LNCAP (cell line): ENCODE measurements around the gene IL17A.

ENCODE experiments used
- TF ChIP-seq, protein P1 (sequence below): fragments of 450-650 bp; IDR thresholded peaks from 2 replicates; pipeline ENCODE4 v1.5.1; 2017; ENCODE audit warnings: mild to moderate bottlenecking

Gene IL17A

DNA sequence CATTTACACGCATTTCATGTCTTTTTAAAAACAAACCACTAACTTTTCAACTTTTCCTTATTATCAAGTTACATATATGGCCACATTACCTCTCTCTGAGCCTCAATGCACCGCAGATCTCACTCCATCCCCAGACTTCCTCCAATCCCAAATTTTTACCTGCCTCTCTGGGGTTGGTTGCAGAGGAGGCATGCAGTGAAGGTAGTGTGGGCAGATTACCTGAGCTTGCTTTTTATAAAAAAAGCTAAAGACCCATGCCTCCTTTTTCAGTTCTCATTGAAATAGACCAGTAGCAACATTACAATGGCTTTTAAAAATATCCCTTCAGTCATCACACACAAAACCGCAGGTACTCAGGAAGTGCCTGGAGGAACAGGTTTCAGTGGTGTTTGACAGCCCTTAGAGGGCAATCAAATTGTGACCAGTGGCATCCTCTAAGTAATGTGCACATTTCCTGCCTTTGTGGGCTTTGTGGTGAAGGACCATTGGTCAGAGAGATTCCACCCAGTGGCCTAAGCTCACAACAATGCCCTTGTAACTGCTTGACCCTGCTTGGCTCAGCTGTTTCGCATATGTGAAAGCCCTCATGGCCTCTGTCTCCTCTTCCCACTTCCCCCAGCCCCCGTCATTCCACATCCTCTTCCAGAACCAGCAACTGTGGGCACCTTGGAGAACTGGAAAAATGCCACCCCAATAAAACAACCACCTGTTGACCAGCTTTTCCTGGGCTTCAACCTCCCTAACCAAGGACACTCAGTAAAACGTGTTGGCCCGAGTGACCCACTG lies 30.2 kb upstream of the IL17A start:
- TF ChIP-seq, protein P1, sequence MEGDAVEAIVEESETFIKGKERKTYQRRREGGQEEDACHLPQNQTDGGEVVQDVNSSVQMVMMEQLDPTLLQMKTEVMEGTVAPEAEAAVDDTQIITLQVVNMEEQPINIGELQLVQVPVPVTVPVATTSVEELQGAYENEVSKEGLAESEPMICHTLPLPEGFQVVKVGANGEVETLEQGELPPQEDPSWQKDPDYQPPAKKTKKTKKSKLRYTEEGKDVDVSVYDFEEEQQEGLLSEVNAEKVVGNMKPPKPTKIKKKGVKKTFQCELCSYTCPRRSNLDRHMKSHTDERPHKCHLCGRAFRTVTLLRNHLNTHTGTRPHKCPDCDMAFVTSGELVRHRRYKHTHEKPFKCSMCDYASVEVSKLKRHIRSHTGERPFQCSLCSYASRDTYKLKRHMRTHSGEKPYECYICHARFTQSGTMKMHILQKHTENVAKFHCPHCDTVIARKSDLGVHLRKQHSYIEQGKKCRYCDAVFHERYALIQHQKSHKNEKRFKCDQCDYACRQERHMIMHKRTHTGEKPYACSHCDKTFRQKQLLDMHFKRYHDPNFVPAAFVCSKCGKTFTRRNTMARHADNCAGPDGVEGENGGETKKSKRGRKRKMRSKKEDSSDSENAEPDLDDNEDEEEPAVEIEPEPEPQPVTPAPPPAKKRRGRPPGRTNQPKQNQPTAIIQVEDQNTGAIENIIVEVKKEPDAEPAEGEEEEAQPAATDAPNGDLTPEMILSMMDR = no peak

- TF ChIP-seq, protein P1 = no peak
Measured at GRCh38 chr6:52157301-52157941, 28.8 kb upstream of the IL17A start.

- TF ChIP-seq, protein P1 = no peak
Measured at GRCh38 chr6:52160472-52161104, 25.6 kb upstream of the IL17A start.

DNA sequence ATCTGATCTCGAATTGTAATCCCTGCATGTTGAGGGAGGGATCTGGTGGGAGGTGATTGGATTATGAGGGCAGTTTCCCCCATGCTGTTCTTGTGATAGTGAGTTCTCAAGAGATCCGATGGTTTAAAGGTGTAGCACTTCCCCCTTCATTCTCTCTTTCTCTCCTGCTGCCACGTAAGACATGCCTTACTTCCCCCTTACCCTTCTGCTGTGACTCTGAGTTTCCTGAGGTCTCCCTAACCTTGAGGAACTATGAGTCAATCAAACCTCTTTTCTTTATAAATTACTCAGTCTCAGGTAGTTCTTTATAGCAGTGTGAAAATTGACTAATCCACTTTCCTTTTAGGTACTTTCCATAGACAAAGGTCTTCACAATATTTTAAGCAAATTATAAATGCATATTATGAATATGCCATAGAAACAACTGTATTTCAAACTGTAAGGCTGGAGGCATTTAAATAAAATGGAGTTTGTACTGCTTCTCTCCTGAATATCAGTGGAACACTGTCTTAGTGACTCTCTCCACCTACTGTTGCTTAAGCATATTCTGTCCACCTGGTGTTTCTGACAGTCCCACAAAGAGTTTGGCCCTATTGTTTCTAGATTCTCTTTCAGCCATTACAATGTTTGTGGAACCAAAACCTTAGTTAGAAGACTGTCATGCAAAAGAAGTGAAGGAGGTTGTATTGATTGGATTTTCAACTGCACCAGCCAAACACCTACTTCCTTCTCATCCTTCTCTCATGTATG lies 24.3 kb upstream of the IL17A start:
- TF ChIP-seq, protein P1 = no peak

DNA sequence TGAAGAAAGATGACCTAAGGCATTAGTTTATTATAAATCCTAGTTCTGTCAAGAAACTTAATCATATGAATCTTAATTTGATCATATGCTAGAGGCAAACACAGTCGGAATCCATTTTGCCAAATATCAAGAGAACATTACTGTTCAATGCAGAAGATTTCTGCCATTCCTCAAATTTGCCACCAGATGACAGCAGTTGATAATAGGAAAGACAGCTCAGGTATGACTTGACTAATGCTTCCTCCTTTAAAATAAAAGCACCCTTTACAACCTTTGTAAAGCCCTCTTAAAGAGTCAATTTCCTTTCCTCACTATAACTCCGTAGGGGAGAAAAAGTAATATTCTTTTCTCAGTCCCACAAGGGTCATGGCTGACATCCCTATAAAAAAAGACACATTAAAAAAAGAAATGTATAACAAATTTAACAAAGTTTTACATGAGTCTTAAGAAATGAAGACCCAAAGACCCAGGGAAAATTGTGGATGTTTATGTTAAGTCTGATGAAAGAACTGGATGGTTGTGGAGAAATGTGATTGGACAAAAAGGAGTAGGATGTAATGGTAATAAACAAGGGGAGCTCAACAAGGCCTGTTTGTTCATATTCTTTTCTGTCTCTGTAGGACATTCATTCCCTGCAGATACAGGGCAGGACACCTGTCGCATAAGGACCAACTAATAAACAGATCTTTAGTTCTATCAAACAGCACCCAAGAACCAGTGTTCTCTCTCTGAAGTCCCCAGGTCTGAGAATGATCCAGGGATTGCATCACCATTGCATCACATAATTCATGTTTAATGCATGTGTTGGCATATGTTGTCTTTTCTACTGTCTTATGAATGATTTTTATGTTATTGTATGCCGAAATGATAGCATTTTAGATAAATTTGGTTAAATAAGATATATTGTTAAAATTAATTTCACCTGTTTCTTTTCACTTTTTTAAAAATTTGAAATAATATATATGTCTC lies 23.0 kb upstream of the IL17A start:
- TF ChIP-seq, protein P1 = peak; percentile 90

DNA sequence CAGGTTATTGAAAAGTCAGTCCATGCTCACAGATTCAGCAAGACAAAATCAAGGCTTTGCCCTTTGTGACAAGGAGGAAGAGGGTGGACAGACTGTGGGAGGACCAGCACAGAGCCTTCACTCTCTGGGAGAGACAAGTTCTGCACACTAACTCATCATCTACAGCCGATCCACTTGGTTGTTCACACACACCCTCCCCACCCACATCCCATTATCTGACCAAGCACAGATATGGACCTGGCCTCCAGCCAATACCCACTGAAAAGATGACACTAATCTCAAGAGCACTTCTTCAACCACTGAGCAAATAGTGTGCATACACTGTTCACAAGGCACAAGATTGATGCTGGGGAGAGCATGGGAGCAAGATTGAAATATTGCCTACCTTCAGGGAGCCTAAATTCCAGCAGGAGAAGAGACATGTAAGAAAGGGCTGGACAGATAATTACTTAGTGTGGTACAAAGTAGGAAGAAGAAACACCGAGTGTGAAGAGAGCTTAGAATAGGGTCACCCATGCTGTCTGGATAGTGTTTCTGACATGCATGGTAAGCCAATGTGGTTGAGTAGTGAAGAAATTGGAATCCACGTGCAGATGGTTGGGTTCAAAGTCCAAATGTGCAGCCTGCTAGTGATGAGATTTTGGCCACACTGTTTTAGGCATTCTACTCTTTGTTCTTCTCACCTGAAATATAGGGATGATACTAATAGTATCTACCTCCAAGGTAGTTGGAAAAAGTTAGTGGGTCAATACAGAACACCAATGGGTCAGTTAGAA lies 21.7 kb upstream of the IL17A start:
- TF ChIP-seq, protein P1 = no peak
